Measurements from ENCODE around the gene RAB33B.

The RAB33B gene

GRCh38 chr4:139509727-139510410, 55.9 kb downstream of the RAB33B start:
- no peak for DNase-seq

- DNase-seq, result no peak
These were observed 57.4 kb downstream of the RAB33B start for GRCh38 chr4:139511320-139511719.

GRCh38 chr4:139514382-139515059, 60.6 kb downstream of the RAB33B start:
- DNase-seq, result no peak

- no peak for DNase-seq
These were observed 61.6 kb downstream of the RAB33B start for GRCh38 chr4:139515531-139515958.

- no peak for DNase-seq
These were observed 68.0 kb downstream of the RAB33B start for GRCh38 chr4:139521754-139522401.

GRCh38 chr4:139522457-139522856, 68.5 kb downstream of the RAB33B start:
- DNase-seq, result no peak

- DNase-seq, result no peak
These were observed 69.2 kb downstream of the RAB33B start for GRCh38 chr4:139523076-139523475.

GRCh38 chr4:139524062-139524631, 70.2 kb downstream of the RAB33B start:
- DNase-seq, result no peak

- no peak for DNase-seq
These were observed 71.5 kb downstream of the RAB33B start for GRCh38 chr4:139525414-139525813.
